Dedifferentiated amniotic fluid mesenchymal stem cell (primary cell): ENCODE measurements around the gene PKP4.

Experiments used
- DNase-seq: peaks from one replicate; pipeline ENCODE4 v3.0.0-alpha.2; 2016; ENCODE audit errors: extremely low spot score

The PKP4 gene

DNA sequence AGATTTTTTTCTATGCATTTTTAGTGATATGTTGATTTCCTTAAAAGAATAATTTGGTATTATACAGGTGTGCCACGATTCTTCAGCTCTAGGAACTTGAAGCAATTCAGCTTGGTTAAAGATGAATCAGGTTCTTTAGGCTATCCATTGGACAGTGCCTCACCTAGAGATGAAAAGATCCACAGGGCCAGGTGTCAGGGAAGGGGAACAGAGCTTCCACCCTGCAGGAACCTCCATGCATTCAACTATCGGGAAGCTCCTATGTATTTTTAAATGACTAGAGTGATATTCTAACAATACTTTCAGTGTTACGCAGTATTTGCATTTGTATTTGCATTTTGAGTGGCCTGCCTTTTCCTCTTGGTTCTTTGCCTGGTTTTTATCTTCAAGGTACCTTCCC lies 40.2 kb downstream of the PKP4 start:
- no peak for DNase-seq

DNA sequence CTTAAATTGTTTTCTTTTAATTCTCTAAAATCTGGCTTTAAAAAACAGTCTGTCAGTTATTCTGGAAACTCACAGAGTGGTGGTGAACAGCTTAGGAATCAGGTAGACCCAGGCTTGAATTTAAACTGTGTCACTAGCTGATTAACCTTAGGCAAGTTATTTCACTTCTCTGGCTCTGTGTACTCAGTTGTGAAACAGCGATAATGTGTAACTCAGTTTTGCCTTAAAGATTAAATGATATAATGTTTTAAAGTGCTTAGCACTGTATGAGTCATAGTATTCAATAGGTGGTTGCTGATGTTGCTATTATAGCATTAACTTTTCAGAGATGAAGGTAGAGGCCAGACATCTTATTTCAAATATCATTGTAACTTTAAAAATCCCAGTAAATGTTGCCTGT lies 40.7 kb downstream of the PKP4 start:
- DNase-seq: no peak

DNA sequence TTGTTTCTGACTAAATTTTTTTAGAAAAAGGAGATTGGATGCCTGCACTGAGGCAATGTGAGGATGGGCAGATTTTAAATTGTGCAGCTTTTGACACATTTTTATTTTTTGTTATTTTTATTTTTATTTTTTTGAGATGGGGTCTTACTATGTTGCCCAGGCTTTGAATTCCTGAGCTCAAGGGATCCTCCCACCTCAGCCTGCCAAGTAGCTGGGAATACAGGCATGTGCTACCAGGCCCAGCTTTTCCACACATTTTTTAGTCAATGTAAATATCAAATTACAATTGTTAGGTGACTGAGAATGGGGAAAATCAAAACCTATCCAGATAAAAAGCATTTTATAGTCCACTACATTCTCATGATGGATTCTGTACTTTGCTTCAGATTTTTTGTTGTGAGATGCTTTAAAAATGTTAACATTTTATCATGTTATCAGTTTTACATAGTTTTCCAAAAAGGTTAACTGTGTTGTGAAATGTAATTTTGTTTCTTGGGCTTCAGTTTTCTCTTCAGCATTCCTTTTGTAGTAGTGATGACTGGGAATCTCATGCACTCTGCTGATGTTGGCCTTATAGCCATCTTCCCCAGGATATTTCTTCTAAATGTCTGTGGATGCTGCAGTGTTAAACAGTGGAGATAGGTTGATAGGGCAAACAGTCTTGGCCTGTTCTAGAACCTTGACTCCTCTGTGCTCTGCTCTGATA lies 41.4 kb downstream of the PKP4 start:
- DNase-seq: no peak

DNA sequence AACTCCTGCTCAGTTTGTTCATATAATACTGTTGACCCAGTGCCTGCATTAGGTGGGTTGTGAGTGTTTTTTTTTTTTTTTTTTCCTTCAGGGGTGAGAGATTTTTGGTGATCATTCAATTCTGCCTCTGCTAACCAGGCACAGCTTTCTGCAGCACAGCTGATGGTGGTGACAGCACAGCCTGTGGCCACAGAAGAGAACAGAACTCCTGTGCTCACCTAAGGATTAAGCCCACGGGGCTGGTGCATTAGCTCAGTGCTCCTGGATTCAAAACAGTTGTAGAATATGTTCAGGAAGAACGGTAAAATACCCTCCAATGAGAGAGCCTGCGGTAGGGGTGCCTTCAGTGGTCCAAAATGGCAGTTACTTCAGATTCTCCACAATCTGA lies 42.0 kb downstream of the PKP4 start:
- no peak for DNase-seq

DNA sequence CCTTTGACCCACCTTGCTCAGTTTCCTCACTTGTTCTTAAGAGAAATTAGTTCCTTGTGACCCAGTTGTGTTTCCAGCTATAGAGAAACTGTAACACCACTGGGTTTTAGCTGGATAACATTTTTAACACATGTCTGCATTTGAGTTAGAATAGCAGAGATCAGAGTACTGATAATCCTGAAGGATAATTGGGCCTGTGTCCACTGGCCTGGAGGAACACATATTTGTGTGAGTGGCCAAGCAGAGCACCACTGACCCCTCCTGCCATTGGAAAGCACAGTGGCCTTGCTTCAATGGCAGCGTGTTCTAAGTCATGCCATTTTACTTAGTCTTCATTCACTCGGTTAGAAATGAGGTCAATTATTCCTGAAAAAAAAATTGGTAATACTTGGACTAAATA lies 42.6 kb downstream of the PKP4 start:
- DNase-seq: no peak

DNA sequence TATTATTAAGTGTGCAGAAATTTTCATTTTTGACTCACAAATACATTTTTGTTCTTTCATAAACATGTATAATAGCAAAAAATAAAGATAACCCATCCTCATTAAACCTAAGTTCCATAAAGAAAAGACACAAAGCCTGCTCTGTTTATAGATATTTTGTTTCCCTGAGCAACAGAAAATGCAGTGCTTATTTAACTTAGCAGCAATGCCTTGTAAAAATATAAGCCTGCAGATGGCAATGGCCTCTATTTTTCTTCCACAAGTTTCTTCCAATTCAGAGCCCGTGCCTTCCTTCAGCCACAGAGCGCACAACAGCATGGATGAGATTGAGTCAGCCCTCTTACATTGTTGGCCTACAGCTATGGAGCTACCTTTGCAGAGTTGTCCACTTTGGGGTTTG lies 43.6 kb downstream of the PKP4 start:
- no peak for DNase-seq

DNA sequence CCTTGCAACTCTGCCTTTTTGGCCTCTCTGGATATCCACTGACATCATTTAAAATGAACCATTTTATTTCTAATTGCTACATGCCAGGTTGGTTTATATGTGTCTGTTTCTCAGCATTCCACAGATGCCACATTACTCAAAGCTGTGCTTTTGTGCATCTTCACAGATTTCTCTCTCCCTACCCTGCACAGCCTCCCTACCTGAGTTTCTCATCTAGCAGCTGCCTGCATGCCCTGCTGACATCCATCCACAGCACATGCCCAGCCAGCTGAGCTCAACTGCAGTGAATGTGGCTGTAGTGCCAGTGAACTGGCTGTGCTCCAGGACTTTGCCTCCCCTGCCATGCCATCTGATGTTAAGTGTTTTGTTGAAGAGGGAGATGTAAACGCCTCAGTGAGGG lies 44.5 kb downstream of the PKP4 start:
- no peak for DNase-seq

DNA sequence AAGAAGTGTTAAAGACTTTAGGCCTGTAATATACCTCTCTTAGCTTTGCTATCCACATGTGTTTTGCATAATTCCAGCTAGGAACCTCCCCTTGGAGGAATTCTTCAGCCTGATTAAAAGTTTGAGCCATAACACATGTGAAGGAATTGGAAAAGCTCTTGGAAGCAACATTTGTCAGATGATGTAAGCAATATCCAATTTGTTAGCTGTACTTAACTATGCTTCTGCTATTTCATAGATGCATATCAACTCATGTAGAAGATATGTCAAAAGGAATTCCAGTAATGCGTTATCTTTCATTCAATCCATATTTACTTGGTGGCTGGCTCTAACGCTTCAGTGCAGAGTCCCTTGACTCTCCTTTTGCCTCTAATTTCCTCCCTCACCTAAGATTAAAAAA lies 46.2 kb downstream of the PKP4 start:
- peak; percentile 94 for DNase-seq

DNA sequence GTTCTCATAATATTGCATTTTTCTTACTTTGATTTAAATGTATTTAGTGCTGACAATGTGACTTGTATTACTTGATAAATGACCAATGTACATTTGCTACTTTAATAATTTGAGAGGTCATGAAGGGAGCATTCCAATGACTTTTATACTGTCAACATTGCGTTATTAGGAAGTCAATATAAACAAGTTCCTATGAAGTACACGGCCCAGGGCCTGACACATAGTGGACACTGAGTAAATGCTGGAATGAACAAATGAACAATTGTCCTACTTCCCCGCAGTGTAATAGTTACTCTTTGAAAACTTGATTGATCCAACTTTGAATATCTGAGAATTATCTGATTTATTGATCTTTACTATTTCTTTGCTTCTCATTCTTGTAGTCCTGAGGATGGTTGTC lies 47.3 kb downstream of the PKP4 start:
- DNase-seq: no peak

DNA sequence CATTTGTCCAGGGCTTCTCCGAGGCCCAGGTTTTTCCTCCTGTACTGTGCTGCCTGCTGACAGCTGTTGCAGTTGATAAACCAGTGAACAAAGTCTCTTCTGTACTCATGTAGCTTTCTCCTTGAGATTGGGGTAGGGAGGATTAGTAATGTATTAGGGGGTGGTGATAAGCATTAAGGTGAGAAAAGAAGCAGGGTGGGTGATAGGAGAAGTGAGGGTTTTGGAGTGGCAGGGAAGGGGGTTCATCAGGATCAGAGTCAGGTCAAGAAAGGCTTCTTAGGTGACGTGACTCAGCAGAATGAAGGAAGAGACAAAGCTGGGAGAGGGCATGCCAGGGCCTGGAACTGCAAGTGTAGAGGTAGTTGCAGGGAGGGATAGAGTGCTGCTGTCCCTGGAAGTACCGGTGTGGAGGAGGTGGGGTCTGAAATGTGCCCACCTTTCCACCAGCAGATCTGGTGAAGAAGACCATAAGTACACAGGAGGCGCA lies 48.7 kb downstream of the PKP4 start:
- DNase-seq: no peak

DNA sequence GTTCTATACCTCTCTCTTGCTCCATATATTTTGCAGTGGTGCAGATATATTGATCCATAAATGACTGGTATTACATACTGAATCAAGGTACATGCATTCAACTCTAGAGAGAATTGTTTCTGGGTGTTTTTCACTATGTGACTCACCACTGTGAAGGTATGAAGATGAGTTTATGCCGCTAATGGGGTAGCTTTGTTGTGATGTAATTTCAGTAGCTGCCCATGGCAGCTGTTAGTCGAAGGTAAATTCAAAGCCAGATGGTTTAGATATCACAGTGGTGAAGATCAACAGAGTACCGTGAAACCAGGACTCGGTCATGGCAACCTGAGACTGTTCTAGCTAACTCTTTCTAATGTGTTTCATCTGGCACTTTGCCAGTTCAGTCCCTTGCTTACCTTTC lies 50.4 kb downstream of the PKP4 start:
- no peak for DNase-seq

DNA sequence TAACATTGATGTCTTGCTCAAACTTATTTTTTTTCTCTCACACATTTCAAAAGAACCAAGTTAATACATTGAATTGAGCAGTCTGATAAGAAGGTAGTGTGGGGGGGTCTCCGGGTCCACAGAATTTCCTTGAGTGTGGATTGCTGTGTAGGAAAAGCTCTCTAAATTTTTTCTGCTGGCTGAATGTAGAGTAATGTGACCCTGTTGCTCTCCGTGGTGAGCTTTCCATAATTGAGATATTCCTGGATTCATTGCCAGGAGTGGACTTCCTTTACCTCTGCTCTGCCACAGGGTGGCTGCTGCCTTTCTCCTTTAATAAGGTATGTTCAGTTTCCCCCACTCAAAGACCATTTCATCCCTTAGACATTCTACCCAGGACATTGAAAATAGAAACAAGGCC lies 50.9 kb downstream of the PKP4 start:
- no peak for DNase-seq

DNA sequence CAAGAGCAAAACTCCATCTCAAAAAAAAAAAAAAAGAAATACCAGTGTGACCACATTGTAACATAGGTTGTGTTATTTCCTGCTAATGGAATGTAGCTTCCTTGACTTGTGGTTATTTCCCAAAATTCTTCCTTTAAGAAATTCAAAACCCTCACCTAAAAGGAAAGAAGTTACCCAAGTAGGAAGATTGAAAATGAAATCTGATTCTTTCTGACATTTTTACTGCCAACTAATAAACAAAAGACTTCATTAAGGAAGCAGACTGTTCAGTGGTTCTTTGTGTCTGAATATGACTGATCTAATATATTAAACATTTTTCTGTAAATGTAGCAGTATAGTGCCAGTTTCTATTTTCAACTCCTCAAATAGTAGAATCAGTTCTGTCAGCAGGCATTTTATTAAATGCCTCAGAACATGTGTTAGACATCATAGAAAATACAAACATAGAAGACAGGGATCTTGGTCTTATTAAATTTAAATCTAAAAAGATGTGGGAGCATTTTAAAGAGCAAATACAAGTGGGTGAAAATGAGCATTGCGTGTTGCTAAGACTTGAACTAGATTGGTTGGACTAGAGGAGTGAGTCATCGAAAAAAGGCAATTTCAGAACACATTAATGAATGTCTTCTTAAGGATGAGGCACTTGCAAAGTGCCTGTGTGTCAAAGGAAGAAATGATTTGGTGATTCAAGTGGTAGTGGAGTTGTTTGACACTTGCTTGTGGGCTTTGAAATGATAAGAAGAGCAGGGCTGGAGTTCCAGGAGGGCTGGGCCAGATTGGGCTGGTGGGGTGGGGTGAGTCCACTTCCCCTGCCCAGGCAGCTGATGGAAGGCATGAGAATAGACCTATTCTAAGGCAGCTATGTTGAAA lies 53.4 kb downstream of the PKP4 start:
- no peak for DNase-seq

DNA sequence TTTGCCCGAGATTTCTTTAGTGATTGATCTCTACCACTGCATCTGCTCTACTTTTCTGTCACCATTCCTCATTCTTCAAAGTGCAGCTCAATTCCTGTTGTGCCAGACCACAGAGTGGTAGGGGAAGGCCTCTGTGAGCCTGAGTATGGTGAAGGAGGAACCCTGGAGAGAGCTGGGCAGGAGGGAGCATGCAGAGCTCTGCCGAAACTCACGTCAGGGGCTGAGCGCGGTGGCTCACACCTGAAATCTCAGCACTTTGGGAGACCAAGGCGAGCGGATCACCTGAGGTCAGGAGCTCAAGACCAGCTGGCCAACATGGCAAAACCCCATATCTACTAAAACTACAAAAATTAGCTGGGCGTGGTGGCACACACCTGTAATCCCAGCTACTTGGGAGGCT lies 54.1 kb downstream of the PKP4 start:
- no peak for DNase-seq

DNA sequence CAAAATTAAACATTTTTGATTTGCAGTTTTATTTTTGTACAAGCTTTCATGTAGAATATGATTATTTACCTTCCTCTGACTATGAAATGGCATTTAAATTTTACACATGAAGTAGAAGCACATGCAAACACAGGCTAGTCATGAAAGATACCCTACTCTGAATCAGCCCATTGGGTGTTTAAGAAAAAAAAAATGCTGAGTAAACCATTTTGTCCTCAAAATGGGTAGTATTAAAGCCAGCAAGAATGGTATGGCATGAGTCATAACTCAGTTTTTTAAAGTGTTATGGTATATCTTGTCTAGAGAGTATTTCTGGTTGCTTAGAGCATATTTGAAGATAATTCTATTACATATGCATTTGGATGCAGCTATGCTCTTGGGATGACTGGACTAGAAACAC lies 55.0 kb downstream of the PKP4 start:
- DNase-seq: no peak

DNA sequence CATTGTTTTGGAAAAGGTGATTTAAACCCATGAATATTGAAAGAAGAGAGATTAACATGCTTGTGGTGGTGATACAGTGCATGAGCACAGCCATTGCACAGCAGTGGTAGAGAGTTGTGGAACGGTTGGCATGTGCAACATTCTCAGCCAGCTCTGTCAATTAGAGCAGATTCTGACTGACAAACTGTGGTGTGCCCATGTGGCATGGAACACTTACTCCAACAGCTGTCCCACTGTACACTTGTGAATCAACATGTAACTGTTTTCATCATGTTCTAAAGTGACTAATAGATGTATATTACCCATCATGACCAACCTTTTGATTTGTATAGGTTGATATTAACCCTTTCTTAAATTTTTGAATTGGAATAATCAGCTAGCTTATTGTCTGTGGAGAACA lies 55.6 kb downstream of the PKP4 start:
- no peak for DNase-seq

DNA sequence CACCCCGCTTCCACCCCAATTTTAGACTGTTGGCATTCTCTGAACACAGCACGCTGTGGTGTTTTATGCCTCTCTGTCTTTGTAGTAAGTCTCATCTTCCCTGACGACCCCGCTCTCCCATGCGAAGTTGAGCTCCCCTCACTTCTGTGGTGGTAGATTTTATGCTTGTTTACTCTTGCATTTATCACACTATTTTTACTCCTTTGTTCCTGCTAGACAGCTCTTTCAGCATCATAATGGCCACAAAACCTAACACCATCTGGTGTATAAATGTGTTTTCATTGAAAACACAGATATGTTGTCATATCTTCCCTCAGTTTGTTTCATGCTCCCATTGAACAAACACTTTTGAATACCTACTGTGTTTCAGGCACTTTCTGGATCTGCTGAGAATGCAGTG lies 57.1 kb downstream of the PKP4 start:
- no peak for DNase-seq

DNA sequence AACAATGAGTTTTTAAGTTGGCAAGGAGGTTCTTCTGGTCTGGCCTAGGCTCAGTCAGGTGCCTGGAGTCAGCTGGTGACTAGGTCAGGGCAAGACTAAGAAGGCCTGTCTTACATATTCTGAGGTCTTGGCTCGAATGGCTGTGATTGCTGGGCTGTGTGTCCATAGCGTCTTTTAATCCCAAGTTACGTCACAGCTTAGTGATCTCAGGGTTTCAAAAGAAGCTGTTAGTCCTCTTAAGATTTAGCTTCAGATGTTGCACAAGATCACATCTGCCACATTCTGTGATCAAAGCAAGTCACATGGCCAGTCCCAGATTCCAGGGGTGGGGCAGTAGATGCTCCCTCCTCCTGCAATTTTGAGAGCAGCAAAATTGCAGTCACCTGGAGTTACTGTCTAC lies 61.3 kb downstream of the PKP4 start:
- DNase-seq: no peak

DNA sequence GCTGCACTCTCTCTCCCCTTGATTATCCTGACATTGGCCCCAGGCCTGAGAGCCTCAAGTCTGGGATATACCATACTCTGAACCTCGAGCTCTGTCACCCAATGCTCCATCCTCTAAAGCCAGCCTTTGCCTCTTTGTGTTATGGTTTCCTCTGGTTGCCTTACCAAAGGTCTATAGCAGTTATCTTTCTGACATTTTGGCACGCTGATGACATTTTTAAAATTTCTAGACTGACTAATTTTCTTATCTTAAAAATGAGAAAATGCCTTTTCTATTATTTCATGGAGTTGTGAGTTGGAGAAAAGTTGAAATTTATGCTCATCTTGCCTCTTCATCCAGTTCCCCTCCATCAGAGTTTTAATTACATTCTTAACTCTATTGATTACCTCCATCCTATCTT lies 62.7 kb downstream of the PKP4 start:
- no peak for DNase-seq

DNA sequence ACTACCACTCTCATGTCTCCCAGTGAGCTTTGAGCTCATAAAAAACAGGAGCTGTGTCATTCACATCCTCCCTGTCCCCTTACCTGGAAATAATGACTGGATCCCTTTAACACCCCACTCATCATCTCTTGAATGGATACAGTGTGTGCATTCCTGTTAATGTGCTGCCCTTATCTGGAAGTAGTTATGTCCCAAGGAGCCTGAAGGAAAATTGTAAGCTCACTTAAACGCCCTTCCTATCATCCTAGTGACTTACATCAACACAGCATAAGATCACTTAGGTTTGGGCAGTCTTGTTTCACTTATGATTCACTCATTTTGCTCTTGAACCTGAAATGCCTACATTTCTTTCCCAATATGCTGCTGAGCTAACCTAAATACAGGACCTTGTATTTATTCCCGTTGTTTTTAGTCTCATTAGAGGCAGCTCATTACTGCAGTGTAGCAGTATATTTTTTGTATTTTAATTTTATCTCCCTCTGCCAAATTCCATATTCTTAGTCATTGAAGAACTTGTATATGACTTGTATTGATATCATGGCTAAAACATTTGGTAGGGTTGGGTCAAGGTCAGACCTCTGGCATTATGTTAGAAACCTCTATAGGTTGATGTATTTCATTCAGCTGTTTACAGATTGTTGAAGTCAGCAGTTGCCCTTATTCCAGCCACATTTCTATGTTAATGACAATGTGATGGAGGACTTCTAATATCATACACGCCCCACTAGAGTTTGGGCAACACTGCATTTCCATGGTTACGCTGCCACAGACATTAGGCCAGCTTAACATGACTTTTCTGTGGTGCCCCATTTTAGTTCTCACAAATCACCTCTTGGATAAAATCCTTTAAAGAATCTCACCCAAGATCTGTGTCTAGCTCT lies 72.9 kb downstream of the PKP4 start:
- peak; percentile 45 for DNase-seq

DNA sequence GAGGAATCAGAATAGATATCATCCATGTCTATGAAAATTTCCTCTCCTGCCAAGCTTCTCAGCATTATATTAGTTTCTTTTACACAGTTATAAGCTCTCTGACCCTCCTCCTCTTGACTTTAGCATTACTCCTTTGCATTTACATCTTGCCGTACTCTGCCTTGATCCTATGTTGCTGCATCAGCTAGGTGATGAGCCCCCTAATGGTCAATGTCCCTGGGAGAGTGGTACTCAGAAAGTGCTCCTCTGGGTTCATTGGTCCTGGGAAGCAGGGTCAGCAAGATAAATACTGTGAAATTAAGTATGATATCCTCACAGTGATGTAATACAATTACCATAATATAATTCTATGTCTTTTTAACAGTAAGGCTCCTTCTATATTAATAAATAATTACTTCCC lies 74.1 kb downstream of the PKP4 start:
- DNase-seq: no peak

DNA sequence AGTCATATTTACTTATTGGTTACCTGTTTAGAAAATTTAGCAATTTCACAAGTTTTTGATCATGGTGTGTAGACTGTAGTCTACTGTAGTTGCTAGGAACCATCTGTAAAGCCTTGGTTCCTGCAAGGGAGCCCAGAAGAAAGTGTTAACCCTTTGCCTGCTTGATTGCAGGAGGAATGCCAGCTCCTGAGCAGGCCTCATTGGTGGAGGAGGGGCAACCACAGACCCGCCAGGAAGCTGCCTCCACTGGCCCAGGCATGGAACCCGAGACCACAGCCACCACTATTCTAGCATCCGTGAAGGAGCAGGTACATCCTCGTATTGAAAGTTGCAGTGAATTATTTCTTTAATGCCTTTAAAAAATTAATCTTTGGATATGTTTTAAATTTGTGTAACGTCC lies 76.3 kb downstream of the PKP4 start:
- no peak for DNase-seq
